ENCODE measurements around the gene PRPSAP2.
A peak's percentile ranks its signal among the peaks of the same experiment; 100 is the strongest.
"Not testable (repeated sequence)": the region's sequence is repeated elsewhere in the genome, so short reads cannot be mapped to it uniquely, and the experiment has no call there.

PRPSAP2 gene

DNA sequence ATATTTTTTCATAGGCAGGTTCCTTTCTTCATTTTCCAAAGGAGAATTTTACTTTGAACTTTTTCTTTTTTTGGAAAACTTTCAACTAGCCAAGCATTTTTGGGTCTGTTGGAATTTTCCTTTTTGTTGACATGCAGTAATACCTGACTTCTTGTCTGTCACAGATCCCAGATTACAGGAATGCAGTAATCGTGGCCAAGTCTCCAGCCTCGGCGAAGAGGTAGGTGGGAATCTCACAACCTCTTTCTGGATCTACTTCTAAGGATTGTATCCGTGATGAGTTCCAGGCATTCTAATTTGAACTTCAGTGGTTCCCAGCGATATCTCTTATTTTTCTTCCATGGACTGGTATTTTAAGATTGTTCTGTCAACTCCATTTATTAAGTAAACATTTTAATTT, 31.7 kb downstream of the PRPSAP2 start:
- DNase-seq (ENCODE audit: low read depth) = no peak

DNA sequence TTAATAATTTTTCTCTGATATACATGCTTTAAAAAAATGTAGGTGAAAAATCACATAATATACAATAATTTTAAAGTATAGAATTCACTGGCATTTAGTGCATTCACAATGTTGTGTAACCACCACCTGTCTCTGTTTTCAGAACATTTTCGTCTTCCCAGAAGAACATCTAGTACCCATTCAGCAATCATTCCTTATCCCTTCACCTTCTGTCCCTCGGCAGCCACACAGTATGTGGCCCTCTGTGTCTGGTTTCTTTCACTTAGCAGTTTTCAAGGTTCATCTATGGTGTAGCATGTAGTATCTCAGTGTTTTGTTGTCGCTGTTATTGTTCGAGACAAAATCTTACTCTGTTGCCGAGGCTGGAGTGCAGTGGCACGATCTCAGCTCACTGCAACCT, 33.6 kb downstream of the PRPSAP2 start:
- no peak for DNase-seq (ENCODE audit: low read depth)

DNA sequence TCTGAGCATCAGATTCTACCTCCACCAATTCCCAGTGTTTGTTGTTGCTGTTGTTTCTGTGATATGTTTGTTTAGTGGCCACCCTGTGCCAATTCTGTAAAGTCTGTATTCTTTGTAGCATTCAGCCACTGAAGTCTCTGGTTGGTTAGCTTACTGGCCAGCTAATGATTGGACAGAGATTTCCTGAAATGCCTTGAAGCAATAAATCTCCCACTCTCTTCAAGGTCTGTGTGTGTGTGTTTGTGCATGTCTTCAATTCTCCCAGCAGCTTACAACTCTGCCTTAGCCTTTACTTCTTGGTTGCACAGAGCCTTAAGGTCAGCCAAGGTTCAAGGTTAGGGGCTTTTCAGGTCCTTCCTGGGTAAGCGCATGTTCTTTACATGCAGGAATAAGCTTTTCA, 38.2 kb downstream of the PRPSAP2 start:
- no peak for DNase-seq (ENCODE audit: low read depth)

DNA sequence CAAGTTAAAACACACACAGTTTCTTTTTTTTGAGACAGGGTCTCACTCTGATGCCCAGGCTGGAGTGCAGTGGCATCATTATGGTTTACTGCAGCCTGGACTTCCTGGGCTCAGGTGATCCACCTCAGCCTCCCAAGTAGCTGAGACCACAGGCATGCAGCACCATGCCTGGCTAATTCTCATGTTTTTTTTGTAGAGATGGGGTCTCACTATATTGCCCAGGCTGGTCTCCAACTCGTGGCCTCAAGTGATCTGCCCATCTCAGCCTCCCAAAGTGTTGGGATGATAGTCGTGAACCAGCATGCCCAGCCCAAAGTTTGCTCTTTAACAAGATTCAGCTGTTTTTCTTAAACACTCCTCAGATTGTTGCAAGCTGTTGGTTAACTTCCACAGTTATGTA, 39.0 kb downstream of the PRPSAP2 start:
- DNase-seq (ENCODE audit: low read depth) = no peak

DNA sequence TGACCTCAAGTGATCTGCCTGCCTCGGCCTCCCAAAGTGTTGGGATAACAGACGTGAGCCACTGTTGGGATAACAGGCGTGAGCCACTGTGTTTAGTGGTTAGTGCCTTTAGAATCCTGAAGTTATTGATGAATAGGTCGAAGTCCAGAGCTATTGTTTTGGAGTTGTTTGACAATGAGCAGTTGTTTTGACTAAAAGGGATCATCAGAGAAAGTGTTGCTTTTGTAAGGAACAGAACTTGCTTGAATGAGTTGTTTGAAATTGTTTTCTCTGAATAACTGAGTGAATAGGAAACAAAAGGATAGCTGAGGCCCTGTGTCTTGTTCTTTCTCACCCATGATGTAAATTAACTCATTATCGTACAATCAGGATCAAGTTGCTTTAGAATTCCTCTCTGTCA, 46.6 kb downstream of the PRPSAP2 start:
- no peak for DNase-seq (ENCODE audit: low read depth)

DNA sequence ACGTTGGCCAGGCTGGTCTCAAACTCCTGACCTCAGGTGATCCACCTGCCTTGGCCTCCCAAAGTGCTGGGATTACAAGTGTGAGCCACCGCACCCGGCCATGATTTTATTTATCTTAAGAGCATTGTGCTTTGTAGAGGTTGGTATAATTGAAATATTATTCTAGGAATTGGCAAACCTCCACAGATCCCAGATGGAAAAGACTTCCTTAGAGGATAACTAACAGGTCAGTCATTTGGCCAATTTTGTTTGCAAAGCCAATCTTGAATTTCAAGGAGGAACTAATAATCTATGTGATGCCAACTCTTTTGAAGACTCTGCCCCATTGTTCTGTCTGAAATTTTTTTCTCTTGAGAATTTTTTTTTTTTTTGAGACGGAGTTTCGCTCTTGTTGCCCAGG, 47.3 kb downstream of the PRPSAP2 start:
- DNase-seq (ENCODE audit: low read depth) = no peak

DNA sequence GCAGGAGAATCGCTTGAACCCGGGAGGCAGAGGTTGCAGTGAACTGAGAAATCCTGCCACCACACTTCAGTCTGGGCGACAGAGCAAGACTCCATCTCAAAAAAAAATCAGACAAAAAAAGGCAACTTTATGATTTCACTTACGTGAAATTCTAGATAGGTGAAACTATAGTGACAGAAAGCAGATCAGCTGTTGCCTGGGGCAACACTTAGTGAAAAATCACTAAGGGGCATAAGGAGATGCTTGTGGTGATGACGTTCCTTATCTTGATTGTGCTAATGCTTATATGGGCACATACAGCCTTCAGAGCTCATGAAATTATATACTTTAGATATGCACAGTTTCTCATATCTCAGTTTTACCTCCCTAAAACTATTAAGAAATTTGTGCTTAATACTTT, 52.4 kb downstream of the PRPSAP2 start:
- no peak for DNase-seq (ENCODE audit: low read depth)

DNA sequence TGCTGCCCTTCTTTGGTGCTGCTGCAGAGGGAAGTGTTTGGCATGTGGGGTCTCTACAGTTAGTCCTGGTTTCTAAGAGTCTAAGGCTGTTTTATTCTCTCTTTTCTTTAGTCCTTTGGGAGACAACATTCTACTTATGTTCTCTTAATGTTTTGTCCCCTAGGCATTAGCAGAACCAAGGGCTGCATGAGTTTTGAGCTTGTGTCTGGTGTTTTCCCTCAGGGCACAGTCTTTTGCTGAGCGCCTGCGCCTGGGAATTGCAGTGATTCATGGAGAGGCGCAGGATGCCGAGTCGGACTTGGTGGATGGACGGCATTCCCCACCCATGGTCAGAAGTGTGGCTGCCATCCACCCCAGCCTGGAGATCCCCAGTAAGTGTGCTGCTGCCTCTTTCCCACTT, 53.0 kb downstream of the PRPSAP2 start:
- DNase-seq (ENCODE audit: low read depth) = no peak

DNA sequence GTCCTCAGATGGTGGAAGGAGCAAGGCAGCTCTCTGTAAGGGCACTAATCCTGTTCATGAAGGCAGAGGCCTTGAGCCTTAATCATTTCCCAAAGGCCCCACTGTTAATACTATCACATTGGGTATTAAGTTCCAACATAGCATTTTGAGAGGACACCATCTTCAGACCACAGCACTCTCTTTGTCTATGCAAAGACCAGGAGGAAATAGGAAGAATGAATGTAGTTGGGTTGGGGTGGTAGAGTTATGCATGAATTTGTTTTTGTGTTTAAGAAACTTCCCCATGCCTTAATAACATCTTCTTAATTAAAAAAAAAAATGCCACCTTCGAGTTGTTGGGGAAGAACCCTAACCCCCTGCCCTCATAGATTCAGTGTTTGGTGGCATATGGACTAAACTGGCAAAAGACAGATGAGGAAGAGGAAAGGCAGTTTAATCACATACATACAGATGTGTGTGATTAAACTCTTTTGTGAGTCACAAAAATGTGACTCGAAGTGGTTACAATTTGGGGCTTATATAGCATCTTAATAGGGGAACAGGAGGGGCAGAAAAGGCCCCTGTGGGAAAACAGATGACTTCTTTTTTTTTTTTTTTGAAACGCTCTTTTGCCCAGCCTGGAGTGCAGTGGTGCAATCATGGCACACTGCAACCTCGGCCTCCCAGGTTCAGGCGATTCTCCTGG, 59.0 kb downstream of the PRPSAP2 start:
- DNase-seq (ENCODE audit: low read depth) = no peak

DNA sequence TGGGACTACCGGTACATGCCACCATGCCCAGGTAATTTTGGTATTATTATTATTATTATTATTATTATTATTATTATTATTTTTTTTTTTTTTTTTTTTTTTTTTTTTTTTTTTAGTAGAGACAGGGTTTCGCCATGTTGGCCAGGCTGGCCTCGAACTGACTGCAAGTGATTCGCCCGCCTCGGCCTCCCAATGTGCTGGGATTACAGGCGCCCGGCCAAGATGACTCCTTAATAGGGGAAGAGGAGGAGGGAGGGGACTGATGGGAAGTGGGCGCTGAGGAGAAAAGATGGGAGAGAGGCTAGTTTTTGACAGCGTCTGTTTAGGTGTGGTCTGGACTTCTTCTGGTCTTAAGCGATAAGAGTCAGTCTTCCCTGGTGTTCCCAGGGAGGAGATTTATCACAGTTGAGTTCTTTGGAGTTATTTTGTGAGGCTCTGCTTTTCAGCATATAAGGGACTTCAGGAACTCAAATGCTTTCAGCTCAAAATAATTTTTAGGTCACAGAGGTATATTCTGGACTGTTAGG, 59.6 kb downstream of the PRPSAP2 start:
- DNase-seq (ENCODE audit: low read depth) = no peak

DNA sequence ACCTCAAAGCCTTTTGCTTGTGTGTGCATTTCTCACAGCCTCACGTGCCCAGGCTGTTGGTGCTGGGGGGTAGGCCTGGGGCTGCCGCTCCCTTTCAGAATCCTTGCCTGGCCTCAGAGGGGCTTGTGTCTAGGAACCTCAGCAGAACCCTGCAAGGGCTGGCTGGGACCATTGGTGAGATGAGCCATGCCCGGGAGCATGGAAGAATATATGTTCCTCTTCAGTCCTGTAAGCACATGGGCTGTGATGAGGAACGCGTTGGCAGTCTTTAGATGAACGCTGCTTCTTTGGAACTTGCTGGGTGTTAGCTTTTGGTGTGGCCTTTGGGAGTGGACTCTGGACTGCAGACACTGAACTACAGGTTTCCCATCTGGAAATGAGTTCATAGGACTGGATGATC, 62.0 kb downstream of the PRPSAP2 start:
- no peak for DNase-seq (ENCODE audit: low read depth)

DNA sequence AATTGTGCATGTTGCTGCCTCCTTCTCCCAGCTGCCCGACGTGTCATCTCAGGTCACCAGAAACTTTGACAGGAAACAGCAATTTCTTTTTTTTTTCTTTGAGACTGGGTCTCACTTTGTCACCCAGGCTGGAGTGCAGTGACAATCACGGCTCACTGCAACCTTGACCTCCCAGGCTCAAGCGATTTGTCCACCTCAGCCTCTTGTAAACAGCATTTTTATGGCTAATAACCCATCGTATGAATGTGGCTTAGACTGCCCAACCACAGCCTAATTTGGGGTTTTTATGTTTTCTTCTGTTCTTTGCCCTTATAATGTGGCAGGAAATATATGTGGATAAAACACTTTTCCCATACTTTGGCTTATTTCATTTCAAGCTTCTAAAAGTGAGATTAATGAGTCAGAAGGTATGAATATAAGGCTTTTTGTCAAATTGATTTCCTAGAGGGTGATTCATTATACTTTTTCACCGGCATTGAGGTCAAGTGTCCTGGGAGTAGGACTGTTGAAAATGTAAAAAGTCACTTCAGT, 63.0 kb downstream of the PRPSAP2 start:
- peak; percentile 54 for DNase-seq (ENCODE audit: low read depth)

DNA sequence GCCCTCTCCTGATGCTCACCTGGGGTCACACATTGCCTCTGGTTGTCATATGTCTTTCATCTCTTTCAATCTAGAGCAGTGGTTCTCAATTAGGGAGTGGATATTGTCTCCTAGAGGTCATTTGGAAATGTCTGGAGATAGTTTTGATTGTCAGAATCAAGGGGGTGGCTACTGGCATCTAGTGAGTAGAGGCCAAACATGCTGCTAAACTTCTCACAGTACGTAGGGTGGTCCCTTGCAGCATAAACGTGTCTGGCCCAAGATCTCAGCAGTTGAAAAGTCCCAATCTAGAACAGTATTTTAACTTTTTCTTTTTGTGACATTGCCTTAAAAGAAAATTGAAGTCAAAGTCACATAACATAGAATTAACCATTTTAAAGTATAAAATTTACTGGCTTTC, 63.6 kb downstream of the PRPSAP2 start:
- no peak for DNase-seq (ENCODE audit: low read depth)

DNA sequence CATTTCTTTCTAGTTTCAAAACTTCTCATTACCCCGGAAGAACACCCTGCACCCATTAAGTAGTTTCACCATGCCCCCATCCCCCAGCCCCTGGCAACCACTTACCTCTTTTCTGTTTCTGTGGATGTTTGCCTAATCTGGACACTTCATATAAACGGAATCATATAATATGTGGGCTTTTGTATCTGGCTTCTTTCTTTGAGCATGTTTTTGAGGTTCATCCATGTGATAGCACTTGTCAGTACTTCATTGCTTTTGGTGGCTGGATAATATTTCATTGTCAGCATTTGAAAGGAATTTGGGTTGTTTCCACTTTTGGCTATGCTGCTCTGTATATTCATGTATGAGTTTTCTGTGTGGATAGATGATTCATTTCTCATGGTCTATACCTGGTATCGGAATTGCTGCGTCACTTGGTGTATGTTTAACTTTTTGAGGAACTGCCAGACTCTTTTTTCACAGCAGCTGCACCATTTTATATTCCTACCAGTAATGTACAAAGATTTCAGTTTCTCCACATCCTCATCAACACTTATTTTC, 64.1 kb downstream of the PRPSAP2 start:
- DNase-seq (ENCODE audit: low read depth) = peak; percentile 58

DNA sequence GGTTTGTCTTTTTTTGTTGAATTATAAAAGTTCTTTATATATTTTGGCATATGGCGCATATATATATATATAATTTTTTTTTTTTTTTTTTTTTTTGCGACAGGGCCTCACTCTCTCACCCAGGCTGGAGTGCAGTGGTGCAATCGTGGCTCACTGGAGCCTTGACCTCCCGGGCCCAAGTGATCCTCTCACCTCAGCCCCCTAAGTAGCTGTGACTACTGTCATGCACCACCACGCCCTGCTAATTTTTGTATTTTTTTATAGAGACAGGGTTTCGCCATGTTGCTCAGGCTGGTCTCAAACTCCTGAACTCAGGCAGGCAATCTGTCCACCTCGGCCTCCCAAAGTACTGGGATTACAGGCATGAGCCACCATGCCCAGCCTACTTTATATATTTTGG, 64.7 kb downstream of the PRPSAP2 start:
- DNase-seq (ENCODE audit: low read depth) = not testable (repeated sequence)

DNA sequence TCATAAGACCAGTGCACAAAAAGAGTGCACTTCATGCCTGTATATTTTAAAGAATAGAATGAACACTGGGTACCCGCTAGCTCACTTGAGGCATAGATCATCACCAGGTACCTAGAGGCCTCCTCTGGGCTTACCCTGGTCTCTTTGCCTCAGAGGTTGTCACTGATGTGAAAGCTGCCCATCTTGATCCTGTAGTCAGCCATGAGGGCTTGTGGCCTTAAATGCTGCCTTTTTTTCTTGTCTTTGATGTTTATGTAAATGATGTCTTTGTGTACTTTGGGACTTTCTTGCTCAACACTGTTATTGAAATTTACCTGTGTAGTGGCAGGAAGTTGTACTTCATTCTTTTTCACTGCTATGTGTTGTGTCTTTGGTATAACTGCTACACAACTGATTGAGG, 67.3 kb downstream of the PRPSAP2 start:
- DNase-seq (ENCODE audit: low read depth) = no peak

DNA sequence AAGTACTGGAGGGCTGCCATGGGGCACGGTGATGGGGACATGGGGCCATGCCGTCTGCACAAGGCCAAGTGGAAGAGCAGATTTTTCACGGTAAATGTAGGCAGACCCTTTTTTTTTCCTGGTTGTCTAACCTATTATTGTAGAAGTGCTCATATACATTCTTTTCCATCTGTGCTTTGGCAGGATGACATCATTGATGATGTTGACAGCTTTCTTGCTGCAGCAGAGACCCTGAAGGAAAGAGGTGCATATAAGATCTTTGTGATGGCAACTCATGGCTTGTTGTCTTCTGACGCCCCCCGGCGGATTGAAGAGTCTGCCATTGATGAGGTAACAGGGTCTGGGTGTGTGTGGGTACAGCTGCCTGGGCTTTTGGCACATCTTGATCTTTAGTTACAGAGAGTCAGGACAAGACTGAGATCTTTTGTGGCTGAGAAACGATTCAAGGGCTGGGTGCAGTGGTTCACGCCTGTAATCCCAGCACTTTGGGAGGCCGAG, 70.7 kb downstream of the PRPSAP2 start:
- DNase-seq (ENCODE audit: low read depth) = no peak

DNA sequence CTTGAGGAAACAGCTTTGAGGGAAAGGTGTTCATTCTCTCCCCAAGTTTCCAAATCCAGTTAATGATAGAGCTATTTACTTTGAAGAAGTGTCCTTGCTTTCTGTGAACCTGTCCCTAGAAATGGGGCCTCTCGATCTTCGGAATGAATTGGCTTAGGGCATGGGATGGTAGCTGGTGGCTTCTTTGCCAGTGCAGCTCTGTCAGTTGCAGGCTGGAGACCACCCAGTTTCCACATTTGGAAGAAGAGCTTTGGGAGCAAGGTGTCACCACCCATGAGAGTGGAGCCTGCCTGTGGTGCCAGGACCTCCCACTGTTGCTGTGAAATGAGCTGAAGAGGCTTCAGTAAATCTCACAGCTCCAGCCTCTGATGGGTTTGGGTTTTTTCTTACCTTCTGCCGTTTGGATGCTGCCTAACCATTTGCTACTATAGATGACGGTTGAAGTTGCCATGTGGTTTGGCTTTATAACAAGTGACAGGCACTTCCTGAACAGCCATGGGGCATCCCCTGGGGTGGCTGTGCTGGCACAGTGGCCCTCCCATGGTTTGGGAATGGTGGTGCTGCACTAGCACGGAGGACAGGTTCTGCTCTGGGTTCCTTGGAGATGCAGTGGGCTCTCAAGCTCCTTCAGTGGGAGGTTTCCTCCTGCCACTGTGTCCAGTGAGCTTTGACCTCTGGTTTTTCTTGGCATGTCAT, 74.6 kb downstream of the PRPSAP2 start:
- DNase-seq (ENCODE audit: low read depth) = no peak

DNA sequence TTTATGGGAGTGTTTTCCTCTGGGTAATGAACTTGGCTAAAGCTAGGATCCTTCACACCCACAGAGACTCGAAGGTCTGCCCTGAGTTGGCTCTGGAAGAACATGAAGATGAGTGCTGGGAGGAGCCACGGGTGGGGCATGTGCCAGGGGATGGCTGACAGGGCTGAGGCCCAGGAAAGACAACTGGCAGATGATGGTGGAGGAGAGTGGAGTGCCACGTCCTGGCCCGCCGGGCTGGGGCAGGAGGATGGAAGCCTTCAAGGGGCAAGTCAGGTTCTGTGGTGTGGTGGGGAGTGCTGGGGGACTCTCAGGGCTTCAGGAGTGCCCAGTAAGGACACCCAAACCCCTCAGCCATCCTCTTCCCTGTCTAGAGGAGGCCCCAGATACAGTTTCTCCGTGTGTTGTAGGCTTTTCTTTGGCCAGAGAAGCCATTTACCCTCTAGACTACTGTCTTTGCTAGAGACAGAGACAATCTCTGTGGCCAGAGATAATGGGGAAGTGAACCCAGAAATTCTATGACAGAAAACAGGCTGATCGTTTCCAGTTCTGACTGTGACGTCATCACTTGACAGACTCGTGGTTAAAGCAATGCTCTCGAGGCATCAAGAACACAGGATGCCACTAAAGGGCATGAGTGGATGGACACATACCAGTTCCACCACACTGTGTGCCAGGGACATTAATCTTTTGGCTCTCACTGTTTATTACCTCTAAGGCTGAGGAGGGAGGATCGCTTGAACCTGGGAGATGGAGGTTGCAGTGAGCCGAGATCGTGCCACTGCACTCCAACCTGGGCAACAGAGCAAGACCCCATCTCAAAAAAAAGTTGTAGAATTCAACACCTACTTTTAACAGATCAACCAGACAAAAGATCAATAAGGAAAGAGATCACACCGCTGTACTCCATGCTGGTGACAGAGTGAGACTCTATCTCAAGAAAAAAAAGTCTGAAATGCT, 75.4 kb downstream of the PRPSAP2 start:
- DNase-seq (ENCODE audit: low read depth) = no peak

DNA sequence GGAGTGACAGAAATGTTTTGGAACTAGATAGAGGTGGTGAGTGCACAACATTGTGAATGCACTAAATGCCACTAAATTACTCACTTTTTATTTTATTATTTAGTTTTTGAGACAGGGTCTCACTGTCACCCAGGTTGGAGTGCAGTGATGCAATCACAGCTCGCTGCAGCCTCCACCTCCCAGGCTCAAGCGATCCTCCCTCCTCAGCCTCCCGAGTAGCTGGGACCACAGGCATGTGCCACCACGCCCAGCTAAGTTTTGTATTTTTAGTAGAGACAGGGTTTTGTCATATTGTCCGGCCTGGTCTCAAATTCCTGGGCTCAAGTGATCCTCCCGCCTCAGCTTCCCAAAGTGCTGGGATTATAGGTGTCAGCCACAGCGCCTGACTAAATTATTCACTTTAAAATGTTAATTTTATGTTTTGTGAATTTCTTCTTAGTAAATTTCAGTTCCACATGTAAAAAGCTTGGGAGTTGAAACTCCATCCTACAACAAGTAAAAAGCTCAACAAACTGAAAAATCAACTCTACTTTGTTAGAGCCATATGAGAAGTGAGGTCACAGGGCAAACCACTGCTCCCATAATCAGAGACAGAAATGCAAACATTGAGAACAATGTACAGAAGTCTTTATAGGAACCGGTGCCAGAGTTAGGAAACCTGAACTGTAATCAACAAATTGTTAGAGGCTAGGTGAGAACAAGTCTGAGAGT, 80.2 kb downstream of the PRPSAP2 start:
- no peak for DNase-seq (ENCODE audit: low read depth)

DNA sequence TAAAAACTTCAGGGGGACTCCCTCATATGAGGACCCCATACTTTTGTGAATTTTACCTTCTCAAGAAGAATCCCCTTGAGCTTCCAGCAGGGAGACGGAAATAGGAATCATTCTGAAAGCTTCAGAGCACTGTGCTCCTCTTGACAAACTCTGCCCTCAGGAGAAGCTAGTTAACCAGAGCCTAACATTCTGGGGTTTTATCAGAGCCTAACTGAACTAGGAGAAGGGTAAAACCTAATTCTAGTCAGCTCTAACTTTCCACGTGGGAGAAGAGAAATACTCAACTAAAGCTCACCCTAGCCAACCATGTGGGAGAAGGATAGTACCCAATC, 80.7 kb downstream of the PRPSAP2 start:
- no peak for DNase-seq (ENCODE audit: low read depth)
